Gastroesophageal sphincter (tissue), 3 donors: Measurements from ENCODE around the gene SRP9.

Experiments
- POLR2A ChIP-seq, 2 donors: fragments of 450-650 bp; IDR thresholded peaks; one replicate each; pipeline ENCODE4 v1.6.1; 2017; ENCODE audit warnings: antibody characterized with exemption in 2 of 2, mild to moderate bottlenecking in 2 of 2, moderate library complexity in 1 of 2
- TF ChIP-seq, protein P1 (sequence below), 4 experiments: fragments of 200-600 bp in 2 of 4; fragments of 450-650 bp in 2 of 4; sonication (generic) in 1 of 4; IDR thresholded peaks; one replicate each; pipeline ENCODE4 v1.5.1; 2017 to 2019; ENCODE audit warnings: antibody characterized with exemption in 4 of 4, mild to moderate bottlenecking in 2 of 4, moderate library complexity in 2 of 4

GRCh38 chr1:225738763-225739162 lies 38.9 kb upstream of the SRP9 start:
- no peak for TF ChIP-seq POLR2A (IDR thresholded peaks at IDR 0.05)
- TF ChIP-seq, protein P1, sequence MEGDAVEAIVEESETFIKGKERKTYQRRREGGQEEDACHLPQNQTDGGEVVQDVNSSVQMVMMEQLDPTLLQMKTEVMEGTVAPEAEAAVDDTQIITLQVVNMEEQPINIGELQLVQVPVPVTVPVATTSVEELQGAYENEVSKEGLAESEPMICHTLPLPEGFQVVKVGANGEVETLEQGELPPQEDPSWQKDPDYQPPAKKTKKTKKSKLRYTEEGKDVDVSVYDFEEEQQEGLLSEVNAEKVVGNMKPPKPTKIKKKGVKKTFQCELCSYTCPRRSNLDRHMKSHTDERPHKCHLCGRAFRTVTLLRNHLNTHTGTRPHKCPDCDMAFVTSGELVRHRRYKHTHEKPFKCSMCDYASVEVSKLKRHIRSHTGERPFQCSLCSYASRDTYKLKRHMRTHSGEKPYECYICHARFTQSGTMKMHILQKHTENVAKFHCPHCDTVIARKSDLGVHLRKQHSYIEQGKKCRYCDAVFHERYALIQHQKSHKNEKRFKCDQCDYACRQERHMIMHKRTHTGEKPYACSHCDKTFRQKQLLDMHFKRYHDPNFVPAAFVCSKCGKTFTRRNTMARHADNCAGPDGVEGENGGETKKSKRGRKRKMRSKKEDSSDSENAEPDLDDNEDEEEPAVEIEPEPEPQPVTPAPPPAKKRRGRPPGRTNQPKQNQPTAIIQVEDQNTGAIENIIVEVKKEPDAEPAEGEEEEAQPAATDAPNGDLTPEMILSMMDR (IDR thresholded peaks at IDR 0.05): no peak
